Tibial artery (tissue), 4 donors: ENCODE results near the gene ADORA1.

Source experiments
- DNase-seq, 2 donors: peaks; one replicate each; pipeline ENCODE4 v3.0.0-alpha.2; 2019
- H3K27ac ChIP-seq, 2 donors: fragments of 200-600 bp; sonication (generic) in 1 of 2; 1 replicate in 1 of 2; 2 replicates in 1 of 2; pipeline ENCODE4 v1.5.1; 2018 to 2019; ENCODE audit warnings: mild to moderate bottlenecking in 1 of 2
- H3K27me3 ChIP-seq, 2 donors: fragments of 200-600 bp; sonication (generic) in 1 of 2; one replicate each; pipeline versions ENCODE4 v1.5.1 to v1.6.0; 2016 to 2019
- H3K36me3 ChIP-seq, 3 donors: fragments of 200-600 bp; sonication (generic) in 2 of 3; one replicate each; pipeline ENCODE4 v1.5.1; 2016 to 2019; ENCODE audit warnings: mild to moderate bottlenecking in 2 of 3
- H3K4me1 ChIP-seq, 4 donors: fragments of 200-600 bp; sonication (generic) in 2 of 4; 1 replicate in 3 of 4; 2 replicates in 1 of 4; pipeline ENCODE4 v1.5.1; 2016 to 2019
- H3K4me3 ChIP-seq, 2 donors: fragments of 200-600 bp; sonication (generic) in 1 of 2; 1 replicate in 1 of 2; 2 replicates in 1 of 2; pipeline ENCODE4 v1.5.1; 2018 to 2019; ENCODE audit warnings: mild to moderate bottlenecking in 2 of 2
- H3K9me3 ChIP-seq, 3 donors: fragments of 200-600 bp; sonication (generic) in 1 of 3; one replicate each; pipeline ENCODE4 v1.5.1; 2016 to 2019
- intact Hi-C: fragments of 100-400 bp; cut with DNase I; formaldehyde crosslinking; loops from one replicate; pipeline ENCODE4 v1.15.0; 2023; ENCODE audit warnings: low total_unique reads
- TF ChIP-seq, protein P1 (sequence below), 2 experiments: fragments of 200-600 bp in 1 of 2; fragments of 450-650 bp in 1 of 2; IDR thresholded peaks; one replicate each; pipeline ENCODE4 v1.5.1; 2017 to 2019; ENCODE audit warnings: antibody characterized with exemption in 2 of 2, mild to moderate bottlenecking in 1 of 2, moderate library complexity in 1 of 2

The ADORA1 gene

DNA sequence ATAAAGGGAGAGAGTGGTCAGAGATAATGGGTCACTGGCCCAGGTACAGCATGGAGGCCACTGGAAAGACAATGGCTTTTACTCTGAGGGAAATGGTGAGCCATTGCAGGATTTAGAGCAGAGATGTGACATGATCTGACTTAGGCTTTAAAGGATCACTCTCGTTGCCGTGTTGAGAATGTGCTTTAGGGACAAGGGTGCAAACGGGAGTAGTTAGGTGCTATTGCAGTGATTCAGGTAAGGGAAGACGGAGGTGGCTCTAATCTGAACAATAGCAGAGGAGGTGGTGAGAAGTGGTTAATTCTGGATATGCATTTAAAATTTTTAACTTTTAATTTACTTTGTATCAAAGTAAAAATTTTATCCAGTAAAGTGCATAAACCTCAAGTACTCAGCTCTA, 9.8 kb downstream of the ADORA1 start:
- H3K9me3 ChIP-seq = no peaks in the 10 kb centered on the region
- intact Hi-C loops = no loop called here
- no peaks in the 10 kb centered on the region for H3K36me3 ChIP-seq
- H3K27me3 ChIP-seq = peaks cover 0 to 18% of the 10 kb centered on the region in 2 donors
- no peak overlapping the region for H3K27ac ChIP-seq
- no peak for DNase-seq
- H3K4me3 ChIP-seq = no peak overlapping the region
- H3K4me1 ChIP-seq = peaks cover 0 to 6% (median 0%) of the 10 kb centered on the region in 4 donors
- TF ChIP-seq, protein P1, sequence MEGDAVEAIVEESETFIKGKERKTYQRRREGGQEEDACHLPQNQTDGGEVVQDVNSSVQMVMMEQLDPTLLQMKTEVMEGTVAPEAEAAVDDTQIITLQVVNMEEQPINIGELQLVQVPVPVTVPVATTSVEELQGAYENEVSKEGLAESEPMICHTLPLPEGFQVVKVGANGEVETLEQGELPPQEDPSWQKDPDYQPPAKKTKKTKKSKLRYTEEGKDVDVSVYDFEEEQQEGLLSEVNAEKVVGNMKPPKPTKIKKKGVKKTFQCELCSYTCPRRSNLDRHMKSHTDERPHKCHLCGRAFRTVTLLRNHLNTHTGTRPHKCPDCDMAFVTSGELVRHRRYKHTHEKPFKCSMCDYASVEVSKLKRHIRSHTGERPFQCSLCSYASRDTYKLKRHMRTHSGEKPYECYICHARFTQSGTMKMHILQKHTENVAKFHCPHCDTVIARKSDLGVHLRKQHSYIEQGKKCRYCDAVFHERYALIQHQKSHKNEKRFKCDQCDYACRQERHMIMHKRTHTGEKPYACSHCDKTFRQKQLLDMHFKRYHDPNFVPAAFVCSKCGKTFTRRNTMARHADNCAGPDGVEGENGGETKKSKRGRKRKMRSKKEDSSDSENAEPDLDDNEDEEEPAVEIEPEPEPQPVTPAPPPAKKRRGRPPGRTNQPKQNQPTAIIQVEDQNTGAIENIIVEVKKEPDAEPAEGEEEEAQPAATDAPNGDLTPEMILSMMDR (IDR thresholded peaks at IDR 0.05) = no peak

DNA sequence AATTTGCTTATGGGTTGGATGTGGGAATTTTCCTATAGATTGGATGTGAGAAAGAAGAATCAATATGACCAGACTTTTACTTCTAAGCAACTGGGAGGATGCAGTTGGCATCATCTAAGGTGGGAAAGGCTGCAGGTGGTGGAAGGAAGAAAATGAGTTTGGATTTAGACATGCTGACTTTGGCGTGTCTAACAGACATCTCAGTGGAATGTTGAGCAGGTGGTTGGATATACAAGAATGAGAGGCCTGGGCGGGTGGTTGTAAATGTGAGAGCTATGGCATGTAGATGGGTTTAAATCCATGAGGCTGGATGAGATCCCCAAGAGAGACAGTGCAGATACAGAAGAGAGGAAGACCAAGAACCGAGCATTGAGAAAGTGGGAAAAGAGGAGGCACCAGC, 10.5 kb downstream of the ADORA1 start:
- no peak for DNase-seq
- H3K36me3 ChIP-seq = no peaks in the 10 kb centered on the region
- no peak overlapping the region for H3K27ac ChIP-seq
- no peak overlapping the region for H3K4me3 ChIP-seq
- intact Hi-C loops = no loop called here
- TF ChIP-seq, protein P1 (IDR thresholded peaks at IDR 0.05) = no peak
- peaks cover 0 to 23% of the 10 kb centered on the region in 2 donors for H3K27me3 ChIP-seq
- no peaks in the 10 kb centered on the region for H3K9me3 ChIP-seq
- peaks cover 0 to 6% (median 0%) of the 10 kb centered on the region in 4 donors for H3K4me1 ChIP-seq

GRCh38 chr1:203139976-203140475, 12.5 kb downstream of the ADORA1 start:
- H3K27me3 ChIP-seq = peaks cover 0 to 23% of the 10 kb centered on the region in 2 donors
- TF ChIP-seq, protein P1 (IDR thresholded peaks at IDR 0.05) = no peak
- no peak overlapping the region for H3K4me3 ChIP-seq
- no peaks in the 10 kb centered on the region for H3K9me3 ChIP-seq
- peaks cover 0 to 2% (median 0%) of the 10 kb centered on the region in 4 donors for H3K4me1 ChIP-seq
- H3K36me3 ChIP-seq = no peaks in the 10 kb centered on the region
- intact Hi-C loops = no loop called here
- no peak overlapping the region for H3K27ac ChIP-seq
- no peak for DNase-seq

- H3K9me3 ChIP-seq = no peaks in the 10 kb centered on the region
- peaks cover 0 to 7% (median 0%) of the 10 kb centered on the region in 4 donors for H3K4me1 ChIP-seq
- no peak overlapping the region for H3K4me3 ChIP-seq
- intact Hi-C loops = no loop called here
- H3K27ac ChIP-seq = no peak overlapping the region
- no peak for DNase-seq
- TF ChIP-seq, protein P1 (IDR thresholded peaks at IDR 0.05) = no peak
- peaks cover 0 to 22% of the 10 kb centered on the region in 2 donors for H3K27me3 ChIP-seq
- H3K36me3 ChIP-seq = no peaks in the 10 kb centered on the region
Measured at GRCh38 chr1:203140743-203141520, 13.4 kb downstream of the ADORA1 start.

DNA sequence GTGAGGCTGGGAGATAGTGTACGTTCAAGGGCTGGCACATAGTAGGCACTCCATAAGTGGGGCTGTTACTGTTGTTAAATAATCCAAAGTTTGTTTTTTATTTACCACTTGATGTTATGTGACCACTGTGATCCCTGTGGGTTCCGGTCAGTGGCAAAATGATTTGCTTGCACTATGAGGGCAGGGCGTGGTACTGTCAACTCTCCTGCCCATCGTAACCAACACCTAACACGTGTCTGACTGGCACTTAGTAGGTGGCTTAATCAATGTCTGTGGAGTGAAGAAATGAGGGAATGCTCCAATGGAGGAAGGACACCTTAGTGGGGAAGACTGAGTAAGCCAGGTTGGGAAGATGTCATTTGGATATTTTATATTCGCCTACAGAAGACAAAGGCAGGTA, 14.6 kb downstream of the ADORA1 start:
- H3K4me3 ChIP-seq = no peak overlapping the region
- H3K36me3 ChIP-seq = no peaks in the 10 kb centered on the region
- H3K27ac ChIP-seq = no peak overlapping the region
- TF ChIP-seq, protein P1 (IDR thresholded peaks at IDR 0.05) = no peak
- intact Hi-C loops = no loop called here
- no peaks in the 10 kb centered on the region for H3K9me3 ChIP-seq
- DNase-seq = no peak
- peaks cover 0 to 7% (median 0%) of the 10 kb centered on the region in 4 donors for H3K4me1 ChIP-seq
- peaks cover 0 to 19% of the 10 kb centered on the region in 2 donors for H3K27me3 ChIP-seq
